Lung (tissue), 12 donors: ENCODE data around the gene VPS13C. TPM values are rescaled to one million over a fixed set of nuclear protein-coding genes. Genes with fewer than 3 reads are reported as not detected.

Experiments used
- ATAC-seq: fragments of 200-7000 bp; cut with Tn5 transposase; one replicate; pipeline ENCODE4 v1.9.1; 2020; ENCODE audit warnings: moderate number of reproducible peaks; ENCODE audit not compliant: insufficient read depth, low FRiP score
- DNase-seq, 3 donors: peaks; one replicate each; pipeline ENCODE4 v3.0.0-alpha.2; 2013 to 2017
- H3K27ac ChIP-seq, 2 donors: one replicate each; pipeline ENCODE4 v1.5.1; 2013; ENCODE audit warnings: mild to moderate bottlenecking in 2 of 2, moderate library complexity in 2 of 2, control low read depth in 1 of 2, inconsistent platforms in 1 of 2, low read depth in 1 of 2, low read length in 1 of 2
- H3K27me3 ChIP-seq, 3 donors: one replicate each; pipeline ENCODE4 v1.5.1; 2013; ENCODE audit warnings: low read length in 2 of 3; ENCODE audit not compliant: control insufficient read depth in 3 of 3, insufficient read depth in 3 of 3
- H3K36me3 ChIP-seq, 4 donors: one replicate each; pipeline ENCODE4 v1.5.1; 2013; ENCODE audit warnings: low read length in 4 of 4, mild to moderate bottlenecking in 1 of 4, moderate library complexity in 1 of 4; ENCODE audit not compliant: control insufficient read depth in 4 of 4, insufficient read depth in 4 of 4
- H3K4me1 ChIP-seq, 5 donors: one replicate each; pipeline ENCODE4 v1.5.1; 2013; ENCODE audit warnings: low read length in 5 of 5, mild to moderate bottlenecking in 2 of 5, moderate library complexity in 1 of 5; ENCODE audit not compliant: control insufficient read depth in 5 of 5, insufficient read depth in 5 of 5
- H3K4me3 ChIP-seq: one replicate; pipeline ENCODE4 v1.5.1; 2013; ENCODE audit warnings: mild to moderate bottlenecking, control low read depth, moderate library complexity
- H3K9ac ChIP-seq, 2 donors: one replicate each; pipeline ENCODE4 v1.5.1; 2013; ENCODE audit warnings: low read length in 2 of 2, control low read depth in 1 of 2; ENCODE audit not compliant: insufficient read depth in 1 of 2
- H3K9me3 ChIP-seq, 4 donors: one replicate each; pipeline ENCODE4 v1.5.1; 2013; ENCODE audit warnings: low read length in 3 of 4, mild to moderate bottlenecking in 1 of 4, moderate library complexity in 1 of 4; ENCODE audit not compliant: control insufficient read depth in 4 of 4, insufficient read depth in 3 of 4
- CTCF ChIP-seq: IDR thresholded peaks from 2 replicates; pipeline ENCODE4 v1.5.1; 2012; ENCODE audit warnings: mild to moderate bottlenecking; ENCODE audit errors: control extremely low read depth, extremely low read depth
- WGBS, 2 donors: extraction: QIAGEN DNeasy Blood & Tissue Kit; methylation state at CpG; one replicate each; pipeline ENCODE4 v1.1.7; 2013; 5-methylcytosine and 5-hydroxymethylcytosine counted together
- polyA plus RNA-seq, 2 donors: library from polyadenylated mRNA; stranded (reverse); fragments of 200-250 nt; gene quantifications; one replicate each; pipeline ENCODE4 v1.2.1, GENCODE V29; 2013
- total RNA-seq, 2 donors: library from RNA; depleted of rRNA in 1 of 2; stranded (reverse); fragments of >200 nt in 1 of 2; gene quantifications; one replicate each; pipeline ENCODE4 v1.2.1, GENCODE V29; 2014 to 2021
- donor health status: control.
- donor health status: control.
- donor health status: Bipolar disorder and iron deficiency.
- donor health status: healthy.
- donor health status: DM: yes; HTN: yes; CAD: no.

The VPS13C gene
- total and polyA plus RNA-seq, 4 donors = 16.8 to 196 (median 53.3) TPM

DNA sequence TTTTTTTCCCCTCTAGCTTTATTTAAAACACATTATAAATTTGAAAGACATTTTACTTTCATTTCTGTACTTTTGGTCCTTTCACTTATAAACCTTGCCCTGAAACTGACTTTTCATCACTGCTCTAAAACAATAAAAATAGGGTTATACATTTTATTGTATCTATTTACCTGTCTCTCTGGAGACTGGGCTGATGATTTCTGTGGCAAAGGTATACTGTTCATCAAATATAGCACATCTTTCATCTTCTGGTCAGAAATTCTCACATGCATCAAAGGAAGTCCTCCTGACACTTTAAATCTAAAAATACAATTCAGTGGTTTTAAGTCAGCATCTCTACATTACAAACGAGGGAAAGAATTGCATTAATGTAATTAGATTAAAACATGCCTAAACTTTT, 86.1 kb downstream of the VPS13C start:
- no peak overlapping the region for H3K4me3 ChIP-seq
- 40 to 41% methylated on average over 1 of the region's 1 CpG for WGBS, 2 donors
- H3K9me3 ChIP-seq = no peaks in the 10 kb centered on the region
- H3K27ac ChIP-seq = no peak overlapping the region
- H3K9ac ChIP-seq = no peak overlapping the region
- ATAC-seq (no peak), DNase-seq (no peak)
- peaks cover 3 to 24% (median 8%) of the 10 kb centered on the region in 4 donors for H3K36me3 ChIP-seq
- peaks cover 0 to 3% (median 0%) of the 10 kb centered on the region in 5 donors for H3K4me1 ChIP-seq
- no peaks in the 10 kb centered on the region for H3K27me3 ChIP-seq
- TF ChIP-seq CTCF = no peak

- Histone ChIP-seq H3K4me3 (no peak overlapping the region), H3K27ac (no peak overlapping the region), H3K9me3 (no peaks in the 10 kb centered on the region), H3K4me1 (peaks cover 0 to 2% (median 0%) of the 10 kb centered on the region in 5 donors), H3K27me3 (no peaks in the 10 kb centered on the region), H3K36me3 (peaks cover 2 to 4% (median 3%) of the 10 kb centered on the region in 4 donors), H3K9ac (no peak overlapping the region)
- peak in 2 of 3 donors; percentile 1 to 51 for DNase-seq
- TF ChIP-seq CTCF = no peak
- ATAC-seq = no peak
- 70 to 85% methylated on average over 2 of the region's 2 CpGs for WGBS, 2 donors
These were observed 108.3 kb downstream of the VPS13C start for GRCh38 chr15:61951949-61952348.

DNA sequence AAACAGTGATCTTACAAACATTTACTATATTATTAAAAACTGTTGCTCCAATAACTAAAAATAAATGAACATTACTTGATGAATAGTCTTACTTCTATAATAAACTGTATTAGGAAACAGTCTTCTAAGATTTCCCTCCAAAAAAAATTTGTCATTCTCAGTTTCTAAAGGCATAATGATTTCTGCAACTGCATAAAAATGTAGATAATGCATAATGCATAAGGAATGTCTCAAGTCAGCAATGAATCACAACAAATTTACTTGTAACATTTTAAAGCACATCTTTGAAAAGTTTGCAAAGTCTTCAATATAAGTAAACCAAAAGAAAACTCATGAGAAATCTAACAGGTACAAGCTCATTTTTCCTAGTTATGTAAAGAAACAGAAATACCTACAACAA, 113.5 kb downstream of the VPS13C start:
- no peak overlapping the region for H3K9ac ChIP-seq
- DNase-seq (no peak), ATAC-seq (no peak)
- no peaks in the 10 kb centered on the region for H3K27me3 ChIP-seq
- TF ChIP-seq CTCF = no peak
- peaks cover 0 to 5% (median 0%) of the 10 kb centered on the region in 4 donors for H3K9me3 ChIP-seq
- peaks cover 8 to 11% (median 9%) of the 10 kb centered on the region in 4 donors for H3K36me3 ChIP-seq
- H3K4me3 ChIP-seq = no peak overlapping the region
- H3K27ac ChIP-seq = no peak overlapping the region
- H3K4me1 ChIP-seq = no peaks in the 10 kb centered on the region

DNA sequence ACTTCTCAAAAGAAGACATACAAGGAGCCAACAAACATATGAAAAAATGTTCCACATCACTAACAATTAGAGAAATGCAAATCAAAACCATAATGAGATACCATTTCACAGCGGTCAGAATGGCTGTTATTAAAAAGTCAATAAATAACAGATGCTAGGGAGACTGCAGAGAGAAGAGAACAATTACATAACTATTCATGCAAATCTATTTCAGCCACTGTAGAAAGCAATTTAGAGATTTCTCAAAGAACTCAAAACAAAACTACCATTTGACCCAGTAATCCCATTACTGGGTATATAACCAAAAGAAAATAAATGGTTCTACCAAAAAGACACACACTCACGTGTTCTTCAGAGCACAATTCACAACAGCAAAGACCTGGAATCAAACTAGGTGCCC, 116.3 kb downstream of the VPS13C start:
- Histone ChIP-seq H3K9ac (no peak overlapping the region), H3K4me1 (no peaks in the 10 kb centered on the region), H3K4me3 (no peak overlapping the region), H3K27me3 (no peaks in the 10 kb centered on the region), H3K9me3 (peaks cover 0 to 5% (median 0%) of the 10 kb centered on the region in 4 donors), H3K36me3 (peaks cover 8 to 15% (median 11%) of the 10 kb centered on the region in 4 donors), H3K27ac (no peak overlapping the region)
- ATAC-seq (no peak), DNase-seq (no peak)
- WGBS, 2 donors = 97% methylated on average over 2 of the region's 2 CpGs
- no peak for TF ChIP-seq CTCF
